GM19023 (cell line): Measurements from ENCODE around the gene CRACR2B.

Experiments
- ATAC-seq: cut with Tn5 transposase; IDR thresholded peaks from one replicate; pipeline ENCODE4 v1.9.1; 2021; ENCODE audit warnings: mild to moderate bottlenecking, moderate library complexity; ENCODE audit not compliant: unreplicated experiment

CRACR2B gene

DNA sequence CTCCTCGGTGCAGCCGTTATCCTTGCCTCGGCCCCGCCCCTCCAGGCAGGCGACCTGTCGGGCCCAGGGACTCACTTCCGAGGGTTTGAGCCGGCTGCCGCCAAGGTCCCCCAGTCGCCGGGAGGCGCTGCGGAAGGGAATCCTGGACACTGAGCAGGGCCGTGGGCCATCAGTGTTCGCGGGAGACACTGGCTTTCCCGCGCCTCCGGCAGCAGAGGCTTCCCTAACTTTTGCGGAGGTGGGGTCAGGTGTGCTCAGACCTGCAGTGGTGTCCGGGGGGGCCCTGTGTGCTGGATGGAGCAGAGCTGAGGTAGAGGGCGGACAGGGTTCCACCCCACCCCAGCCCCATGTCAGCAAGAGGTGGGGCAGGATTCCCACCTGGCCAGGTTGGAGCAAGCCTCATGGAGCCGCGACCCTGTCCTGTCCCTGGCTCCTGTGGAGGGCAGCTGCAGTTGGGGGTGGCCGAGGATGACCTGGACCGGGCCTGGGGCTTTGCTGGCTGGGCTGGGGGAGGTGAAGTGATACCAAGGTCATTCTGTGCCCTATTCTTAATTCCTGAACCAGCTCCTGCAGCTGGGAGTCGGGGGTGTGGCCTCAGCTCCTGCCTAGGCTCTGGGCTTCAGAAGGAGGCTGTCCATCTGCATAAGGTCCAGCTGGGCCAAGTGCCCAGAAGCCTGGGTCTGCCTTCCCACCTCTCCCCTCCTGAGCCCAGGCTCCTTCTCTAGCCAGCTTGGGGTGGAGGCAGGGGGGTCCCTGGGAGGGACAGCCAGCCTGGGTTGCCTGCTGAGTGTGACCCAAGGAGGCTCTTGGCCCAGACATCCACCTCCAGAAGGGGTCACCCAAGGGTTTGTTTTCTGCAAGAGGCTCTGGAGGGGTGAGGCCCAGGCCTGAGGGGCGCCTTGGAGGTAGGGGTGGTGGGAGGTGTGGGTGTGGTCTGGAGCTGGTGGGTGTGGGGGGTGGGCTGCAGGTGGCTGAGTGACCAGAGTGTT is 23.4 kb downstream of the CRACR2B start:
- ATAC-seq, result no peak

DNA sequence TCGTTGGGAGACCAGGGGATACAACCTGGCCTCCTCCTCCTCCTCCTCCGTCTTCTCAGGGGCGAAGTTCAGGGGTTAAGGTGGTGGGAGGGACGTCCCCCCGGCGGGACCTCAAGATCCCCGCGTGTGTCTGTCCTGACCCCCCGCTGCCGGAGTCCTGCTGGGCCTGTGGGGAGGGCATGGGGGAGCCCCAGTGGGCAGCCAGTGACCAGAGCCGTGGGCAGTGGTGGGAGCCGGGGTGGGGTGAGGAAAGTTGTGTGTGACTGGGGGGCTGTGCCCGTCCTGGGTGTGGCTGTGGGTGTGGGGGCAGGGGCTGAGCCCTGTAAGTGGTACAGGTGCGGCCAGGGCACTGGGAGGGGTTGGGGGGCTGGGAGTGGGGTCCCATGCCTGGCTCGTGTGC is 25.0 kb downstream of the CRACR2B start:
- ATAC-seq, result no peak

- ATAC-seq, result no peak
Measured at GRCh38 chr11:853682-854448, 26.1 kb downstream of the CRACR2B start.

- ATAC-seq, result no peak
Measured at GRCh38 chr11:854601-855329, 27.0 kb downstream of the CRACR2B start.

DNA sequence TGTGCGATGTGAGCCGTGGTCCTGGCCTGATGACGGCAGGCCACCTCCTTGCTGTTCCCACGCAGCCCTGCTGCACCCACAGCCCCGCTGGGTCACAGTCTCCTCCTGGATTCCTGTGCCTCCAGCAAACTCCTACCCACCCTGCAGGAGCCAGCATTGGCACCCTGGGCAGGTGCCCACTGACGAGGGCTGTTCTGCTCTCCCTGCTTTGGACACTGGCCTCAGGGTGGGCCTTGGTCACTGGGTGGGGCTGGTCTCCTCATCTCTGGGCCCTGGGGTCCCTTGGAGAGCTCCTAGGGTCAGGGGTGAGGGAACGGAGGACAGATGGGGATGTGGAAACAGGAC is 27.6 kb downstream of the CRACR2B start:
- no peak for ATAC-seq

DNA sequence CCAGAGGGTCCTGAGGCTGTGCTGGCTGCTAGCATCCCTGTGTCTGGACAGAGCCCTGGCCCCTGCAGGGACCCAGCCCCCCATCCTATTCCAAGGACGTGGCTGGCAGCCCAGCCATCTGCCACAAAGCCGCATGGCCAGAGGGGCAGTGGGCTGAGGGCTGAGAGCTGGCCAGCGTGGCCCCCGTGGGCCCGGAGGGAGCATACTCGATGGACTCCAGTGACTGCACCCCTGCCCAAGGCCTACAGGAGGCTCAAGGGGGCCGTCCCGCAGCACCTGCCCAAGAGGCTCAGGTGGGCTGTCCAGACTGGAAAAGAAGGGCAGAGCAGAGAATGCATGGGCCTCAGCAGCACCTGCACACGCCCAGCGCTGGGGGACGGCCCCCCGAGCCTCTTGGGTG is 28.1 kb downstream of the CRACR2B start:
- no peak for ATAC-seq

DNA sequence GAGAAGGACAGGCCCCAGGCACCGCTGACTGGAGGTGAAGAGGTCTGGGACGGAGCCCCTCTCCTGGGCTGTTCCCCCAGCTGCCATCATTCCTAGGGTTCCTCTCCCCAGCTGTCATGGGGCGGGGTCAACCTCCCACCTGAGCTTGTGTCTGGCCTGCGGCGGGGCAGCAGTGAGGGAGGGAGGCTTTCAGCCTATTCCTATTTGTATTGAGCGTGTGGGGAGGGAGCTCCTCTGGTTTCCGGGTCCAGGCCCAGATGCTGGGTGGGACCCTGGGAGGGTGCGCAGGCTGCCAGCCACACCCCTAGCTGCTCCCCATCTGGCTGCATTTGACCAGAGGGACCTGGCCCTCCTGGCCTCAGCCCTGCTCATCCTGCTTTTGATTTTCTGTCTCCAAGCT is 28.7 kb downstream of the CRACR2B start:
- no peak for ATAC-seq

- ATAC-seq, result no peak
Measured at GRCh38 chr11:858053-858761, 30.5 kb downstream of the CRACR2B start.

DNA sequence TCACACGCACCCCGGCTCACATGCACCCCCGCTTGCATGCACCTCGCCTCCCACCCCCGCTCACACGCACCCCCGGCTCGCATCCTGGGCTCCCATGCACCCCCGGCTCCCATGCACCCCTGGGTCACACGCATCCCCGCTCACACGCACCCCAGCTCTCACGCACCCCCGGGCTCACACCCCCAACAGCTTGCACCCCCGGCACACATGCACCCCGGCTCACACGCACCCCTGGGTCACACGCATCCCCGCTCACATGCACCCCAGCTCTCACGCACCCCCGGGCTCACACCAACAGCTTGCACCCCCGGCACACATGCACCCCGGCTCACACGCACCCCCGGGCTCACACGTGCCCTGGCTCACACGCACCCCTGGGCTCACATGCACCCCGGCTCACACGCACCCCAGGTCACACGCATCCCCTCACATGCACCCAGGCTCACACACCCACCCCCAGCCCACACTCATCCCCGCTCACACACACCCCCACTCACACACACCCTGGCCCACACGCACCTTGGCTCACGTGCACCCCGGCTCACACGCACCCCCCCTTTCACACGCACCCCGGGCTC is 31.1 kb downstream of the CRACR2B start:
- ATAC-seq, result no peak

GRCh38 chr11:859394-860131 is 31.8 kb downstream of the CRACR2B start:
- no peak for ATAC-seq

DNA sequence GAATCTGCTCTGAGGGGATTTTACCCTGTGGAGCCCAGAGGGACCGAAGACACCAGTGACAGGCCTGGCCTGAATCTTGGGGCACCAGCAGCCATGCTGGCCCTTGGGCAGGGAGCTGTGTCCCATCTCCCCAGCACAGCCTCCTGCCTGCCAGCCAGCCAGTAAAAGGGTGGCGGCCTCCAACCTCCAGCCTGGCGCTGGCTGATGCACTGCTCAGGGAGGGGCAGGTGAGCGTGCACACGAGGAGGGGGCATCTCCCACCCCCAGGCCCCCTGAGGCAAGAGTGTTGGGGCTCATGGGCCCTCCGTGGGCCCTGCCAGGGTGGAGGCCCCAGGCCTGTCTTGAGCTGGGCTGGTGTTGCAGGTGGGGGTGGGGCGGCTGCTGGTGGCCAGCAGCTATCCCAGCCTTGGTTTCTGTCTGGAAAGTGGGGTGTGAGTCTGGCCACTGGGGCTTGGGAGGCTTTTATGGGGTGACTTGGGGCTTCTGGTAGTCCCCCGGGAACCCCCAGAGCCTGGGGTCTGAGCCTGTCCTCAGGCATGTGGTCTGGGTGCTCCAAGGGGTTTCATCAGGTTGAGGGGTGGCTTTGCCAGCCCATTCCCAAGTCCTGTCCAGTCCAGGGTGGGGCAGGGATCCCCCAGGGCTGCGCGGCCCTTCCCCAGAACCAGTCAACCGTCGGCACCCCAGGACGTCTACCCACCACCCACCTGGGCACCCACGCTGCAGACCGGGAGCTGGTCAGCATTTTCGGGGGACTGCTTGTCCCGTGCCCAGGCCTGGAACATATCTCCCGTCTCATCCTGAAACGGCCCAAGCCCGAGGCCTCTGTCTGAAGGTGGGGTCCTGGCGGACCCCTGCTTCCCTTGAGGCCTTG is 32.8 kb downstream of the CRACR2B start:
- no peak for ATAC-seq

GRCh38 chr11:861105-861479 is 33.4 kb downstream of the CRACR2B start:
- no peak for ATAC-seq

DNA sequence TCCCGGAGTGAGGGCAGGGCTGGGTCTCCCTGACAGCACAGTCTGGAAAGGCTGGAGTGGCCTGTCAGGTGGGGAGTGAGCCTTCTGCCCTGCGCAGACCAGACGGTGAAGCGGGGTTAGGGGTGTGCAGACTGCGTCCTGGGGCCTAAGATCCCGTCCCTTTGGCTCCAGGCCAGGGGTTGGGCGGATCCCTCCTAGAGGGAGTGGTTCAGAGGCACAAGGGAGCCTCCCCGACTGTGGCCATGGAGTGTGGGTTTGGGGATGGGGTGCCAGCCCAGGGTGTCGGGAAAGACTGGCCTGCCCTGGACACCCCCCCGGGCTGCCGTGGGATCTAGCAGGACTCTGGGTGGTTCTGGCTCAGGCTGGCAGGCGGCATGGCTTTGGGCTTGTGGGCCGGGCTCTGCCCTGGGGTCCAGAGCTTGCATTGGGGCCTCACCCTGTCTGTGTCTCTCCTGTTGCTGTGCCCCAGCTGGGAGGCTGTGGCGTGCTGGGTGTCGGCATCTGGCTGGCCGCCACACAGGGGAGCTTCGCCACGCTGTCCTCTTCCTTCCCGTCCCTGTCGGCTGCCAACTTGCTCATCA is 34.5 kb downstream of the CRACR2B start:
- ATAC-seq, result no peak

DNA sequence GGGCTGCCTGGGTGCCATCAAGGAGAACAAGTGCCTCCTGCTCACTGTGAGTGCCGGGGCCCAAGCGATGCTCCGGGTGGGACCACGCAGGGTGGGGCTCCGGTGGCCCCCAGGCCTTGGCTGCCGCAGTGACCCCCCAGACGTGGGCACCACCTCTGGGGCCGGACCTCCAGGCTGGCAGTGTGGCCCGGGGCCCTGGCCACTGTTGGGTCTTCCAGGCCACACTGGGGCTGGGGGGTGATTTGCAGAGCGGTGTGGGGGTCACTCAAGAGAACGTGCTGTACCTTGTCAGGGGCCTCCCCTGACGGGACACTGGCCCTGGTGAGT is 34.9 kb downstream of the CRACR2B start:
- no peak for ATAC-seq

- no peak for ATAC-seq
Measured at GRCh38 chr11:863023-863909, 35.5 kb downstream of the CRACR2B start.

- ATAC-seq, result no peak
Measured at GRCh38 chr11:863910-864827, 36.5 kb downstream of the CRACR2B start.

DNA sequence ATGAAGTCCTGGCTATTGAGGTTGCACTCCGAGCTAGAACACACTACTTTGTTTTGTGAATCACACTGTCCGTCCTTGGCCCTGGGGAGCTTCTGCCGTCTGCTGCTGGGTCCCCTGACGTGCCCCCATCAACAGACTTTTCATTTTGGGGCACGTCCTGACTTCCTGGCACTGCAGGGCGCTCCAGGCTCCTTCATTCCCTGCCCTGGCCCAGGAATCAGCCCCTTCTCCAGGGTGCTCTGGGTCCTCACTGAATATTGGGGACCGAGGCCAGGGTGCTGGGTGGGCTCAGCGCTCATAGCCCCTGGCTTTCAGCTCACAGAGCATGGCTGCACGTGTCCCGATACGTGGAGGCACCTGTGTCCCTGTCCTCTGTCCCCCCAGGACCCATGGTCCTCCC is 37.2 kb downstream of the CRACR2B start:
- no peak for ATAC-seq
